CD14-positive monocyte (primary cell): Measurements from ENCODE around the gene MGLL. TPM values are rescaled to one million over a fixed set of nuclear protein-coding genes. Genes with fewer than 3 reads are reported as not detected.

ENCODE experiments used
- DNase-seq, 3 donors: peaks; one replicate each; pipeline ENCODE4 v3.0.0-alpha.2; 2011 to 2022
- H2AFZ ChIP-seq: 2 replicates; pipeline ENCODE4 v1.6.0; 2012; ENCODE audit warnings: mild to moderate bottlenecking, low read depth, low read length, inconsistent platforms; ENCODE audit not compliant: insufficient read depth, poor library complexity, severe bottlenecking
- H3K27ac ChIP-seq, 2 donors: 1 replicate in 1 of 2; 2 replicates in 1 of 2; pipeline ENCODE4 v1.5.1; 2012 to 2013; ENCODE audit warnings: low read length in 2 of 2, control low read depth in 1 of 2, inconsistent platforms in 1 of 2, low read depth in 1 of 2, mild to moderate bottlenecking in 1 of 2
- H3K27me3 ChIP-seq, 2 donors: one replicate each; pipeline versions ENCODE4 v1.6.0 to v1.6.1; 2011 to 2013; ENCODE audit warnings: low read length in 2 of 2; ENCODE audit not compliant: control insufficient read depth in 2 of 2, insufficient read depth in 2 of 2
- H3K36me3 ChIP-seq, 2 donors: replicated peaks in 1 of 2; 1 replicate in 1 of 2; 2 replicates in 1 of 2; pipeline versions ENCODE4 v1.5.1 to v1.6.1; 2012 to 2013; ENCODE audit warnings: low read length in 2 of 2, control low read depth in 1 of 2, inconsistent platforms in 1 of 2, mild to moderate bottlenecking in 1 of 2; ENCODE audit not compliant: insufficient read depth in 2 of 2, control insufficient read depth in 1 of 2
- H3K4me1 ChIP-seq, 2 donors: 1 replicate in 1 of 2; 2 replicates in 1 of 2; pipeline versions ENCODE4 v1.5.1 to v1.6.1; 2012 to 2013; ENCODE audit warnings: low read length in 2 of 2, control low read depth in 1 of 2, inconsistent platforms in 1 of 2, mild to moderate bottlenecking in 1 of 2, moderate library complexity in 1 of 2; ENCODE audit not compliant: insufficient read depth in 2 of 2, control insufficient read depth in 1 of 2
- H3K4me2 ChIP-seq: replicated peaks from 2 replicates; pipeline ENCODE3; 2012; ENCODE audit warnings: low read length, moderate library complexity, mild to moderate bottlenecking; ENCODE audit not compliant: poor library complexity, severe bottlenecking; ENCODE audit errors: extremely low read depth
- H3K4me3 ChIP-seq, 3 experiments: fragments of 200-600 bp in 1 of 3; sonication (generic) in 1 of 3; replicated peaks in 1 of 3; 1 replicate in 2 of 3; 2 replicates in 1 of 3; pipeline ENCODE4 v1.5.1; 2011 to 2013; ENCODE audit warnings: low read length in 3 of 3, mild to moderate bottlenecking in 3 of 3, control low read depth in 2 of 3, low read depth in 2 of 3, inconsistent platforms in 1 of 3, moderate library complexity in 1 of 3
- H3K79me2 ChIP-seq: 2 replicates; pipeline ENCODE4 v1.6.0; 2012; ENCODE audit warnings: mild to moderate bottlenecking, control low read depth, inconsistent platforms, low read length, moderate library complexity; ENCODE audit not compliant: insufficient read depth
- H3K9ac ChIP-seq: 2 replicates; pipeline ENCODE4 v1.6.0; 2017; ENCODE audit warnings: low read length, mild to moderate bottlenecking; ENCODE audit not compliant: insufficient read depth, poor library complexity, severe bottlenecking
- H3K9me3 ChIP-seq, 2 donors: replicated peaks in 1 of 2; 1 replicate in 1 of 2; 2 replicates in 1 of 2; pipeline versions ENCODE4 v1.5.1 to v1.6.1; 2012 to 2013; ENCODE audit warnings: low read length in 2 of 2, control low read depth in 1 of 2; ENCODE audit not compliant: control insufficient read depth in 1 of 2, insufficient read depth in 1 of 2
- H4K20me1 ChIP-seq: 2 replicates; pipeline ENCODE4 v1.6.0; 2012; ENCODE audit warnings: mild to moderate bottlenecking, low read length, control low read depth, moderate library complexity; ENCODE audit not compliant: insufficient read depth
- H3K27ac Mint-ChIP-seq, 7 donors: one replicate each; pipeline ENCODE4 v1.8.0; 2020; ENCODE audit warnings: mild to moderate bottlenecking in 7 of 7, mixed read lengths in 7 of 7, moderate library complexity in 6 of 7, inconsistent platforms in 2 of 7
- H3K27me3 Mint-ChIP-seq, 3 donors: one replicate each; pipeline ENCODE4 v1.8.0; 2021 to 2022; ENCODE audit warnings: low read depth in 3 of 3, mild to moderate bottlenecking in 3 of 3, mixed read lengths in 3 of 3, moderate library complexity in 3 of 3, inconsistent platforms in 1 of 3
- H3K36me3 Mint-ChIP-seq, 2 donors: one replicate each; pipeline ENCODE4 v1.8.0; 2020; ENCODE audit warnings: mixed read lengths in 2 of 2, inconsistent platforms in 1 of 2, mild to moderate bottlenecking in 1 of 2
- H3K4me1 Mint-ChIP-seq: one replicate; pipeline ENCODE4 v1.8.0; 2020; ENCODE audit warnings: mild to moderate bottlenecking, mixed read lengths
- H3K4me3 Mint-ChIP-seq, 2 donors: one replicate each; pipeline ENCODE4 v1.8.0; 2020; ENCODE audit warnings: mild to moderate bottlenecking in 2 of 2, mixed read lengths in 2 of 2, moderate library complexity in 1 of 2
- H3K9me3 Mint-ChIP-seq, 7 donors: one replicate each; pipeline ENCODE4 v1.8.0; 2020 to 2022; ENCODE audit warnings: mixed read lengths in 7 of 7, mild to moderate bottlenecking in 6 of 7, moderate library complexity in 6 of 7, inconsistent platforms in 2 of 7
- WGBS: methylation state at CpG from one replicate; pipeline ENCODE4 v1.1.5; 2013; ENCODE audit warnings: missing lambda C conversion rate; ENCODE audit not compliant: insufficient coverage; 5-methylcytosine and 5-hydroxymethylcytosine counted together
- intact Hi-C, 2 donors: fragments of 100-400 bp; cut with micrococcal nuclease; formaldehyde crosslinking; loops; one replicate each; pipeline versions ENCODE4 v1.15.0 to v1.15.1; 2023
- polyA plus RNA-seq, 3 donors: library from polyadenylated mRNA; depleted of rRNA in 1 of 3; unstranded in 2 of 3; stranded (reverse) in 1 of 3; fragments of 300-500 nt in 2 of 3; fragments of >200 nt in 1 of 3; fragmentation: Illumina TruSeq in 2 of 3; gene quantifications; 1 replicate in 2 of 3; 2 replicates in 1 of 3; pipeline ENCODE4 v1.2.3, GENCODE V29; 2012 to 2021
- TF ChIP-seq, protein P1 (sequence below): fragments of 200-600 bp; IDR thresholded peaks from one replicate; pipeline ENCODE4 v1.8.0; 2022; ENCODE audit warnings: antibody characterized with exemption, mild to moderate bottlenecking

The MGLL gene
- polyA plus RNA-seq, 3 donors = 4.4 to 10.0 (median 6.4) TPM

DNA sequence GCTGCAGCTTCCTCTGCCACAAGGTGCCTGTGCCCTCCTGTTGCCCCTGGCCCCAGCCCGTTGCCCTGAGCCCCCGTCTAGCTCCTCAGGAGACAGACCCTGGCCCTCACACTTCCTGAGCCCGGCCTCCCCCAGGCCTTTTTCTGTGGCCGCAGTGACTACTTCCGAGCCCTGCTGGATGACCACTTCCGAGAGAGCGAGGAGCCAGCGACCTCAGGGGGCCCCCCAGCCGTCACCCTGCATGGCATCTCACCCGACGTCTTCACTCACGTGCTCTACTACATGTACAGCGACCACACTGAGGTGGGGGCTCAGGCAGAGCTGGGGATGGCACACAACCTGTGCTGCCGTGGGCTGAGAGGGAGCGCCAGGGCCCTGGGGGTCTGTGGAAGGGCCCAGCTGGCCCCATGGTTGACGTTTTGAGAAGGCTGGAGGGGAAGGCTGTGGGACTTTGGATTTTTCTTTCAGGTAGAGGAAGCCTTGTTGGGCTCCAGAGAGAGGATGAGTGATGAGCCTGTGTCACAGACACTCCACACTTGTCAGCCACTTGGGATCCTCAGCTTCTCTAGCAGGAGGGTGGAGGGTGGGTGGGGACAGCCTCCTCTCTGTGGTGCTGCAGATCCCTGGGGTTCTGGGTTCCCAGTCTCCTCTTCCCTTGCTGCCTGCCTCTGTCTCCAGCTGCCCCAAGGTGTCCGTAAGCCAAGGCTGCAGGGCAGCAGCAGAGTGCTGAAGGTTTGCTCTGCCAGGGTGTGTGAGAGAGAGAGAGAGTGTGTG is 144.6 kb downstream of the MGLL start:
- peak overlapping the region in 1 of 2 donors; percentile 15 for H3K27ac ChIP-seq
- peak overlapping the region in 6 of 7 donors; percentile 15 to 85 (median 70) for H3K27ac Mint-ChIP-seq
- 91% methylated on average over 16 of the region's 17 CpGs for WGBS
- no peak overlapping the region for H3K4me3 Mint-ChIP-seq
- H3K4me3 ChIP-seq = no peak overlapping the region
- H3K36me3 ChIP-seq = peaks cover 26 to 43% of the 10 kb centered on the region in 2 donors
- H3K9me3 ChIP-seq = peaks cover 0 to 8% of the 10 kb centered on the region in 2 donors
- intact Hi-C loops = loop anchor here (5.0 to 10.0 kb wide), 4 partner anchors 75 to 397 kb away; partner anchors contain the start of gene SEC61A1 (in 1 of the 2)
- DNase-seq = no peak
- no peak overlapping the region for H3K4me2 ChIP-seq
- H3K27me3 ChIP-seq = no peaks in the 10 kb centered on the region
- H3K9me3 Mint-ChIP-seq = peaks cover 0 to 8% (median 0%) of the 10 kb centered on the region in 7 donors
- peaks cover 0 to 3% (median 2%) of the 10 kb centered on the region in 3 donors for H3K27me3 Mint-ChIP-seq
- H2AFZ ChIP-seq = no peak overlapping the region
- peaks cover 76% of the 10 kb centered on the region for H3K4me1 Mint-ChIP-seq
- H3K4me1 ChIP-seq = peaks cover 46 to 70% of the 10 kb centered on the region in 2 donors
- H3K36me3 Mint-ChIP-seq = peaks cover 57 to 63% of the 10 kb centered on the region in 2 donors
- H3K79me2 ChIP-seq = peaks cover 22% of the 10 kb centered on the region
- H3K9ac ChIP-seq = no peak overlapping the region
- TF ChIP-seq, protein P1, sequence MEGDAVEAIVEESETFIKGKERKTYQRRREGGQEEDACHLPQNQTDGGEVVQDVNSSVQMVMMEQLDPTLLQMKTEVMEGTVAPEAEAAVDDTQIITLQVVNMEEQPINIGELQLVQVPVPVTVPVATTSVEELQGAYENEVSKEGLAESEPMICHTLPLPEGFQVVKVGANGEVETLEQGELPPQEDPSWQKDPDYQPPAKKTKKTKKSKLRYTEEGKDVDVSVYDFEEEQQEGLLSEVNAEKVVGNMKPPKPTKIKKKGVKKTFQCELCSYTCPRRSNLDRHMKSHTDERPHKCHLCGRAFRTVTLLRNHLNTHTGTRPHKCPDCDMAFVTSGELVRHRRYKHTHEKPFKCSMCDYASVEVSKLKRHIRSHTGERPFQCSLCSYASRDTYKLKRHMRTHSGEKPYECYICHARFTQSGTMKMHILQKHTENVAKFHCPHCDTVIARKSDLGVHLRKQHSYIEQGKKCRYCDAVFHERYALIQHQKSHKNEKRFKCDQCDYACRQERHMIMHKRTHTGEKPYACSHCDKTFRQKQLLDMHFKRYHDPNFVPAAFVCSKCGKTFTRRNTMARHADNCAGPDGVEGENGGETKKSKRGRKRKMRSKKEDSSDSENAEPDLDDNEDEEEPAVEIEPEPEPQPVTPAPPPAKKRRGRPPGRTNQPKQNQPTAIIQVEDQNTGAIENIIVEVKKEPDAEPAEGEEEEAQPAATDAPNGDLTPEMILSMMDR = no peak
- peaks cover 48% of the 10 kb centered on the region for H4K20me1 ChIP-seq

DNA sequence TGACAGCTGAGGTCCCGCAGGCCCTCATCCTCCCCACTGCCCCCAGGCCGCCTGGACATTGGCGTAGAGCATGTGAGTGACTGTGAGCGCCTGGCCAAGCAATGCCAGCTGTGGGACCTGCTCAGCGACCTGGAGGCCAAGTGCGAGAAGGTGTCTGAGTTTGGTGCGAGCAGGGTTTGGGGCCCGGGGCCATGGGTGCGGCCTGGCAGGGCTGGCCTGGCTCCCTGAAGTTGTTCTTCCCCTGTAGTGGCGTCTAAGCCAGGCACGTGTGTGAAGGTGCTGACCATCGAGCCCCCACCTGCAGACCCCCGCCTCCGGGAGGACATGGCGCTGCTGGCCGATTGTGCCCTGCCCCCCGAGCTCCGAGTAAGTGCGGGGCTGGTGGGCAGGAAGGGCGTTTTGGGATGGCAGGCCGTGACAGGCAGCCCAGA is 145.4 kb downstream of the MGLL start:
- H3K27me3 ChIP-seq = no peaks in the 10 kb centered on the region
- H3K4me3 ChIP-seq = no peak overlapping the region
- peaks cover 53 to 63% of the 10 kb centered on the region in 2 donors for H3K36me3 Mint-ChIP-seq
- peak overlapping the region; percentile 15 to 21 for H3K27ac ChIP-seq
- peaks cover 0 to 8% of the 10 kb centered on the region in 2 donors for H3K9me3 ChIP-seq
- H3K4me3 Mint-ChIP-seq = no peak overlapping the region
- H3K27ac Mint-ChIP-seq = peak overlapping the region in 2 of 7 donors; percentile 6 to 8
- no peak overlapping the region for H3K9ac ChIP-seq
- H3K79me2 ChIP-seq = peaks cover 26% of the 10 kb centered on the region
- no peak overlapping the region for H2AFZ ChIP-seq
- H4K20me1 ChIP-seq = peaks cover 48% of the 10 kb centered on the region
- TF ChIP-seq, protein P1 = no peak
- peaks cover 71% of the 10 kb centered on the region for H3K4me1 Mint-ChIP-seq
- WGBS = 87% methylated on average over 20 of the region's 21 CpGs
- H3K4me2 ChIP-seq = no peak overlapping the region
- intact Hi-C loops = loop anchor here (5.0 to 10.0 kb wide), 4 partner anchors 75 to 398 kb away; partner anchors contain the start of gene SEC61A1 (in 1 of the 2)
- H3K9me3 Mint-ChIP-seq = peaks cover 0 to 8% (median 0%) of the 10 kb centered on the region in 7 donors
- peaks cover 0 to 3% (median 2%) of the 10 kb centered on the region in 3 donors for H3K27me3 Mint-ChIP-seq
- H3K36me3 ChIP-seq = peaks cover 26 to 43% of the 10 kb centered on the region in 2 donors
- no peak for DNase-seq
- peaks cover 45 to 70% of the 10 kb centered on the region in 2 donors for H3K4me1 ChIP-seq
